SK-N-SH (cell line): ENCODE results near the gene CTBS. TPM values are rescaled to one million over a fixed set of nuclear protein-coding genes. Genes with fewer than 3 reads are reported as not detected.
A peak's percentile ranks its signal among the peaks of the same experiment; 100 is the strongest.

Experiments
- CTCF ChIA-PET: fragments of 300-600, 350-600 bp; formaldehyde crosslinking; extraction: SDS; loops from one replicate; lab custom pipeline; 2021; lab: Yijun Ruan, JAX
- POLR2A ChIA-PET: fragments of 350-600 bp; sonication (Branson Sonifier 250); formaldehyde crosslinking; extraction: SDS; loops from one replicate; lab custom pipeline; 2020; ENCODE audit warnings: antibody characterized with exemption, inconsistent platforms; lab: Yijun Ruan, JAX
- DNase-seq: peaks from one replicate; pipeline ENCODE4 v3.0.0; 2012
- H2AFZ ChIP-seq: fragments of 200-600 bp; sonication (generic); 2 replicates; pipeline ENCODE4 v1.8.1; 2016; ENCODE audit warnings: antibody characterized with exemption, mild to moderate bottlenecking, low read depth
- H3F3A ChIP-seq: fragments of 200-600 bp; sonication (generic); replicated peaks from 2 replicates; pipeline ENCODE3; 2016; ENCODE audit warnings: antibody characterized with exemption, mild to moderate bottlenecking; ENCODE audit not compliant: insufficient read depth
- H3K27ac ChIP-seq, 2 experiments: fragments of 200-500 bp in 1 of 2; fragments of 200-600 bp in 1 of 2; sonication (Bioruptor generic) in 1 of 2; sonication (generic), shearing (Covaris generic) in 1 of 2; 2 replicates each; pipeline versions ENCODE4 v1.5.1 to v1.6.1; 2014 to 2016; ENCODE audit warnings: low read depth in 2 of 2, inconsistent platforms in 1 of 2, low read length in 1 of 2, mild to moderate bottlenecking in 1 of 2, mixed read lengths in 1 of 2
- H3K27me3 ChIP-seq: fragments of 200-600 bp; sonication (generic), shearing (Covaris generic); 2 replicates; pipeline ENCODE4 v1.6.1; 2016; ENCODE audit warnings: mixed run types; ENCODE audit not compliant: insufficient read depth
- H3K36me3 ChIP-seq, 2 experiments: fragments of 200-500 bp in 1 of 2; fragments of 200-600 bp in 1 of 2; sonication (Bioruptor generic) in 1 of 2; sonication (generic) in 1 of 2; replicated peaks in 1 of 2; 2 replicates each; pipeline versions ENCODE3 to v1.5.1; 2014 to 2016; ENCODE audit warnings: low read length in 1 of 2, mild to moderate bottlenecking in 1 of 2; ENCODE audit not compliant: insufficient read depth in 2 of 2, control insufficient read depth in 1 of 2
- H3K4me1 ChIP-seq, 2 experiments: fragments of 200-500 bp in 1 of 2; fragments of 200-600 bp in 1 of 2; sonication (Bioruptor generic) in 1 of 2; sonication (generic), shearing (Covaris generic) in 1 of 2; 2 replicates each; pipeline versions ENCODE4 v1.5.1 to v1.6.1; 2014 to 2016; ENCODE audit warnings: low read depth in 1 of 2, low read length in 1 of 2, mixed run types in 1 of 2; ENCODE audit not compliant: insufficient read depth in 2 of 2, control insufficient read depth in 1 of 2
- H3K4me2 ChIP-seq: fragments of 200-600 bp; sonication (generic), shearing (Covaris generic); 2 replicates; pipeline ENCODE4 v1.6.1; 2017; ENCODE audit warnings: mixed run types
- H3K4me3 ChIP-seq, 2 experiments: fragments of 200-500 bp in 1 of 2; fragments of 200-600 bp in 1 of 2; sonication (Bioruptor generic) in 1 of 2; sonication (generic), shearing (Covaris generic) in 1 of 2; 2 replicates each; pipeline versions ENCODE4 v1.5.1 to v1.8.1; 2014 to 2016; ENCODE audit warnings: low read depth in 2 of 2, inconsistent platforms in 1 of 2, low read length in 1 of 2, mild to moderate bottlenecking in 1 of 2, mixed read lengths in 1 of 2, moderate library complexity in 1 of 2
- H3K79me2 ChIP-seq: fragments of 200-600 bp; sonication (generic); 2 replicates; pipeline ENCODE4 v1.8.1; 2017; ENCODE audit warnings: mild to moderate bottlenecking; ENCODE audit not compliant: insufficient read depth
- H3K9ac ChIP-seq: fragments of 200-600 bp; sonication (generic); 2 replicates; pipeline ENCODE4 v1.6.1; 2017; ENCODE audit warnings: mixed run types
- H3K9me2 ChIP-seq: fragments of 200-600 bp; sonication (generic); 2 replicates; pipeline ENCODE4 v1.6.1; 2017; ENCODE audit warnings: mixed run types
- H3K9me3 ChIP-seq: fragments of 200-600 bp; sonication (generic); 2 replicates; pipeline ENCODE4 v1.6.1; 2017; ENCODE audit warnings: mixed run types, mild to moderate bottlenecking, moderate library complexity
- H4K20me1 ChIP-seq: fragments of 200-600 bp; sonication (generic); 2 replicates; pipeline ENCODE4 v1.6.1; 2017; ENCODE audit warnings: mild to moderate bottlenecking, mixed run types; ENCODE audit not compliant: insufficient read depth
- CHD2 ChIP-seq: fragments of 150-350 bp; IDR thresholded peaks from 2 replicates; pipeline ENCODE4 v1.6.1; 2018; ENCODE audit warnings: low read length; ENCODE audit not compliant: partially characterized antibody
- ELF1 ChIP-seq: IDR thresholded peaks from 2 replicates; pipeline ENCODE4 v1.4.0; 2012
- EP300 ChIP-seq, 2 experiments: IDR thresholded peaks; 2 replicates each; pipeline versions ENCODE4 v1.4.0 to v1.6.1; 2012; ENCODE audit warnings: borderline replicate concordance in 1 of 2, low read depth in 1 of 2, low read length in 1 of 2
- FOSL2 ChIP-seq: IDR thresholded peaks from 2 replicates; pipeline ENCODE4 v1.4.0; 2012; ENCODE audit warnings: low read depth, mild to moderate bottlenecking, moderate library complexity, borderline replicate concordance
- FOXJ3 ChIP-seq: sonication (generic); formaldehyde crosslinking; IDR thresholded peaks from 2 replicates; pipeline ENCODE4 v1.5.1; 2020; ENCODE audit warnings: mild to moderate bottlenecking, missing genetic modification reagents
- GABPA ChIP-seq: IDR thresholded peaks from 2 replicates; pipeline ENCODE4 v1.4.0; 2012; ENCODE audit warnings: low read depth, mild to moderate bottlenecking
- MEF2A ChIP-seq: IDR thresholded peaks from 2 replicates; pipeline ENCODE4 v1.4.0; 2012; ENCODE audit warnings: low read depth, borderline replicate concordance
- MXI1 ChIP-seq: IDR thresholded peaks from 2 replicates; pipeline ENCODE4 v1.6.1; 2012; ENCODE audit warnings: mild to moderate bottlenecking, low read depth, low read length, improper control_type of control experiment
- NRF1 ChIP-seq: IDR thresholded peaks from 2 replicates; pipeline ENCODE4 v1.6.1; 2012; ENCODE audit warnings: low read depth, mild to moderate bottlenecking, low read length
- POLR2AphosphoS5 ChIP-seq: IDR thresholded peaks from 2 replicates; pipeline ENCODE4 v1.6.1; 2012; ENCODE audit warnings: low read depth, low read length
- RAD21 ChIP-seq: IDR thresholded peaks from 2 replicates; pipeline ENCODE4 v1.6.1; 2012; ENCODE audit warnings: mild to moderate bottlenecking, low read length
- SMC3 ChIP-seq: IDR thresholded peaks from 2 replicates; pipeline ENCODE4 v1.6.1; 2012; ENCODE audit warnings: low read depth, low read length, improper control_type of control experiment
- WGBS: methylation state at CpG from one replicate; pipeline ENCODE4 v1.1.6; 2017; ENCODE audit warnings: low lambda C conversion rate; 5-methylcytosine and 5-hydroxymethylcytosine counted together
- polyA plus RNA-seq, 3 experiments: library from polyadenylated mRNA; depleted of rRNA; stranded (reverse); fragments of >200 nt; gene quantifications; 2 replicates each; pipeline ENCODE4 v1.2.3, GENCODE V29; 2012
- TF ChIP-seq, protein P1 (sequence below): fragments of 150-350 bp; IDR thresholded peaks from 2 replicates; pipeline ENCODE4 v1.6.1; 2016; ENCODE audit warnings: mild to moderate bottlenecking, low read depth, low read length
- TF ChIP-seq, protein P2 (sequence below): IDR thresholded peaks from 2 replicates; pipeline ENCODE4 v1.4.0; 2012; ENCODE audit warnings: low read depth, borderline replicate concordance
- TF ChIP-seq, protein P3 (sequence below): fragments of 200-600 bp; sonication (generic); IDR thresholded peaks from 2 replicates; pipeline ENCODE4 v1.6.1; 2017; ENCODE audit warnings: antibody characterized with exemption, mild to moderate bottlenecking, moderate library complexity
- TF ChIP-seq, protein P4 (sequence below): IDR thresholded peaks from 2 replicates; pipeline ENCODE4 v1.4.0; 2012; ENCODE audit warnings: low read depth

Gene CTBS
- polyA plus RNA-seq, 1 of the 3 experiments (the other 2 are of a cell fraction): 16.6 TPM

DNA sequence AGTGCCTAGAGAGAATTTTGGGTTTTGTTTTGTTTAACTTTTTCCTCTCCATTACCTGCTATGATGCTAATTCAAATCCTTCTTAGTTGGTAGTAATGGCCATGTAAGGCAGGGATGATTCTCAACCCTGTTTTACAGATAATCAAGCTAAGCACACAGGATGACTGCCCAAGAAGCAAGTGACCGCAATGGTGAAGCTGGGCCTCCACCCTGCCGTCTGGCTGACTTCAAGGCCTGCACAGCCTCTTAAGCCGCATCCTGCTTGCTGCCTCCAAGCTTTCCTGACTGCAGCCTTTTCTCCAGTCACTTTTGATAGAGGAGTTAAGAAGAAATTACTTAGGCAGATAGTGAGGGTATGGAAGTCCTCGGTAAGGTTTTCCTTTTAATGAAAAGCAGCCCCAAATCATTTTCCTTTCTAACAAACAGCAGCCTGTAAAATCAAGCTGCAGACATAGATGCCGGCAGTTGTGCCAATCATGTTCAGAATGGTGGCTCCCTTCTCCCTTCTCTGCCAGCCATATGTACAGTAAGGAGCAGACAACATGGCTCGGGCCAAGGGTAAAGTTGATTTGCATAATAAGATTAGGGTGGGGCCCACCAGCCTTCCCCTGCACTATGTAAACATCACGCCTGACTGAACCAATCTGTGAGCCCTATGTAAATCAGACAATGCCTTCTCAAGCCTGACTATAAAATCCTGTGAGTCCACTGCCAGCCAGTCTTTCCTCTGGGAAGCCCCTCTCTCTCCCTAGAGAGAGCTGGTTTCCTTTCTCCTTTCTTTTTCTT is 8.8 kb upstream of the CTBS start:
- ChIA-PET POLR2A (interaction anchor here (1.0 to 1.8 kb wide), 2 partner anchors 9 kb away, joined by 3 to 7 read pairs; partner anchors contain the start of gene CTBS), CTCF (interaction anchor here (2.0 to 2.5 kb wide), 2 partner anchors 37 to 189 kb away, joined by 5 to 6 read pairs; no protein-coding TSS in a partner anchor)
- no peaks in the 10 kb centered on the region for H4K20me1 ChIP-seq
- H3K4me2 ChIP-seq: no peak overlapping the region
- no peak overlapping the region for H3K9ac ChIP-seq
- no peaks in the 10 kb centered on the region for H3K9me3 ChIP-seq
- H3K36me3 ChIP-seq: no peaks in the 10 kb centered on the region
- no peak overlapping the region for H3K4me3 ChIP-seq
- DNase-seq: peak; percentile 46
- peak overlapping the region; percentile 42 for H2AFZ ChIP-seq
- H3K4me1 ChIP-seq: peaks cover 7 to 8% of the 10 kb centered on the region in 2 experiments; a peak in 2 of 4 replicates
- no peaks in the 10 kb centered on the region for H3K9me2 ChIP-seq
- no peak for TF ChIP-seq FOXJ3
- TF ChIP-seq POLR2AphosphoS5: no peak
- no peak for TF ChIP-seq FOSL2
- TF ChIP-seq GABPA: no peak
- no peak for TF ChIP-seq RAD21
- TF ChIP-seq MEF2A: no peak
- TF ChIP-seq, protein P1, sequence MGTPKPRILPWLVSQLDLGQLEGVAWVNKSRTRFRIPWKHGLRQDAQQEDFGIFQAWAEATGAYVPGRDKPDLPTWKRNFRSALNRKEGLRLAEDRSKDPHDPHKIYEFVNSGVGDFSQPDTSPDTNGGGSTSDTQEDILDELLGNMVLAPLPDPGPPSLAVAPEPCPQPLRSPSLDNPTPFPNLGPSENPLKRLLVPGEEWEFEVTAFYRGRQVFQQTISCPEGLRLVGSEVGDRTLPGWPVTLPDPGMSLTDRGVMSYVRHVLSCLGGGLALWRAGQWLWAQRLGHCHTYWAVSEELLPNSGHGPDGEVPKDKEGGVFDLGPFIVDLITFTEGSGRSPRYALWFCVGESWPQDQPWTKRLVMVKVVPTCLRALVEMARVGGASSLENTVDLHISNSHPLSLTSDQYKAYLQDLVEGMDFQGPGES: no peak
- no peak for TF ChIP-seq NRF1
- TF ChIP-seq EP300 (IDR thresholded peaks at IDR 0.05; ENCODE audit: borderline replicate concordance in 1 of 2, low read depth in 1 of 2, low read length in 1 of 2): no peak
- TF ChIP-seq, protein P2, sequence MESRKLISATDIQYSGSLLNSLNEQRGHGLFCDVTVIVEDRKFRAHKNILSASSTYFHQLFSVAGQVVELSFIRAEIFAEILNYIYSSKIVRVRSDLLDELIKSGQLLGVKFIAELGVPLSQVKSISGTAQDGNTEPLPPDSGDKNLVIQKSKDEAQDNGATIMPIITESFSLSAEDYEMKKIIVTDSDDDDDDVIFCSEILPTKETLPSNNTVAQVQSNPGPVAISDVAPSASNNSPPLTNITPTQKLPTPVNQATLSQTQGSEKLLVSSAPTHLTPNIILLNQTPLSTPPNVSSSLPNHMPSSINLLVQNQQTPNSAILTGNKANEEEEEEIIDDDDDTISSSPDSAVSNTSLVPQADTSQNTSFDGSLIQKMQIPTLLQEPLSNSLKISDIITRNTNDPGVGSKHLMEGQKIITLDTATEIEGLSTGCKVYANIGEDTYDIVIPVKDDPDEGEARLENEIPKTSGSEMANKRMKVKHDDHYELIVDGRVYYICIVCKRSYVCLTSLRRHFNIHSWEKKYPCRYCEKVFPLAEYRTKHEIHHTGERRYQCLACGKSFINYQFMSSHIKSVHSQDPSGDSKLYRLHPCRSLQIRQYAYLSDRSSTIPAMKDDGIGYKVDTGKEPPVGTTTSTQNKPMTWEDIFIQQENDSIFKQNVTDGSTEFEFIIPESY: no peak
- no peak for TF ChIP-seq CHD2
- no peak for TF ChIP-seq MXI1
- TF ChIP-seq ELF1: no peak
- no peak for TF ChIP-seq SMC3
- TF ChIP-seq, protein P3, sequence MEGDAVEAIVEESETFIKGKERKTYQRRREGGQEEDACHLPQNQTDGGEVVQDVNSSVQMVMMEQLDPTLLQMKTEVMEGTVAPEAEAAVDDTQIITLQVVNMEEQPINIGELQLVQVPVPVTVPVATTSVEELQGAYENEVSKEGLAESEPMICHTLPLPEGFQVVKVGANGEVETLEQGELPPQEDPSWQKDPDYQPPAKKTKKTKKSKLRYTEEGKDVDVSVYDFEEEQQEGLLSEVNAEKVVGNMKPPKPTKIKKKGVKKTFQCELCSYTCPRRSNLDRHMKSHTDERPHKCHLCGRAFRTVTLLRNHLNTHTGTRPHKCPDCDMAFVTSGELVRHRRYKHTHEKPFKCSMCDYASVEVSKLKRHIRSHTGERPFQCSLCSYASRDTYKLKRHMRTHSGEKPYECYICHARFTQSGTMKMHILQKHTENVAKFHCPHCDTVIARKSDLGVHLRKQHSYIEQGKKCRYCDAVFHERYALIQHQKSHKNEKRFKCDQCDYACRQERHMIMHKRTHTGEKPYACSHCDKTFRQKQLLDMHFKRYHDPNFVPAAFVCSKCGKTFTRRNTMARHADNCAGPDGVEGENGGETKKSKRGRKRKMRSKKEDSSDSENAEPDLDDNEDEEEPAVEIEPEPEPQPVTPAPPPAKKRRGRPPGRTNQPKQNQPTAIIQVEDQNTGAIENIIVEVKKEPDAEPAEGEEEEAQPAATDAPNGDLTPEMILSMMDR: no peak
- TF ChIP-seq, protein P4, sequence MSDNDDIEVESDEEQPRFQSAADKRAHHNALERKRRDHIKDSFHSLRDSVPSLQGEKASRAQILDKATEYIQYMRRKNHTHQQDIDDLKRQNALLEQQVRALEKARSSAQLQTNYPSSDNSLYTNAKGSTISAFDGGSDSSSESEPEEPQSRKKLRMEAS: no peak
- 68% methylated on average over 7 of the region's 7 CpGs for WGBS
- H3K79me2 ChIP-seq: no peaks in the 10 kb centered on the region
- H3K27me3 ChIP-seq: no peaks in the 10 kb centered on the region
- H3K27ac ChIP-seq: peak overlapping the region in 1 of 2 experiments; percentile 77; a peak in 2 of 4 replicates
- no peaks in the 10 kb centered on the region for H3F3A ChIP-seq
